ENCODE data around the gene SPAG16. TPM values are rescaled to one million over a fixed set of nuclear protein-coding genes. Genes with fewer than 3 reads are reported as not detected.

The SPAG16 gene
- total RNA-seq, 1 experiment from 2014 or later: 17.3 TPM

DNA sequence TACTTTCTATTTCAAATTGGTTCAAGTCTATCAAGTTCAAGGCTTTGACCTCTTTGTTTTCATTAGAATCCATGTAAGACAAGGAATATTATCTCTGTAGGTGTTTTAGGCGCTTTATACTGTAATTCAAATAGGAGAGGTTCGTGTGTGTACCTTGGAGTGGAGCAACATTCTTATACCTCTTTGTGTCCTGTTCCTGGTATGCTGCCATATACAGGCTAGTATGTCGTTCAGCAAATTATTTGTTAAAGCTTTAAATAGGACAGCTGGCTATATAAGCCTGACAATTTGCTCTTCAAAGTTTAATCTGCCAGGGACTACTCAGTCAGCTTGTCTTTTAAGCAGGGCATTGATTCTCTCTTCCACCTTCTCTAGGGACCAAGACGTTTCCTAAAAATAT lies 31.1 kb upstream of the SPAG16 start:
- Histone ChIP-seq H3K4me2 (ENCODE audit: insufficient read depth, insufficient read length, low read length) (no peak overlapping the region), H3K9me3 (ENCODE audit: control insufficient read depth, low read depth, low read length) (no peaks in the 10 kb centered on the region), H2BK20ac (ENCODE audit: low read depth, low read length, poor library complexity, severe bottlenecking) (no peak overlapping the region), H3K79me2 (ENCODE audit: insufficient read depth, low read length) (no peaks in the 10 kb centered on the region), H2AK5ac (ENCODE audit: insufficient read length, low read length) (no peak overlapping the region), H3K79me1 (ENCODE audit: insufficient read depth, low read depth, low read length, poor library complexity, severe bottlenecking) (no peaks in the 10 kb centered on the region), H2BK5ac (ENCODE audit: insufficient read length, low read length) (no peak overlapping the region), H2BK15ac (ENCODE audit: low read depth, low read length) (no peak overlapping the region), H2AFZ (ENCODE audit: low read length) (no peak overlapping the region), H3K23ac (ENCODE audit: insufficient read length, low read depth, low read length) (no peak overlapping the region), H2BK12ac (ENCODE audit: insufficient read length, low read depth, low read length) (no peak overlapping the region), H4K91ac (ENCODE audit: insufficient read length, low read depth, low read length) (no peak overlapping the region), H3K14ac (ENCODE audit: insufficient read depth, low read length) (no peak overlapping the region), H4K20me1 (ENCODE audit: control insufficient read depth, insufficient read depth, insufficient read length) (no peaks in the 10 kb centered on the region), H4K8ac (replicated peaks; ENCODE audit: insufficient read length, low read depth, low read length) (no peak overlapping the region), H3K56ac (ENCODE audit: insufficient read length, low read depth, low read length) (no peak overlapping the region), H3K4ac (ENCODE audit: low read depth, low read length) (no peak overlapping the region), H2BK120ac (ENCODE audit: low read depth, low read length, poor library complexity, severe bottlenecking) (no peak overlapping the region), H3K18ac (ENCODE audit: insufficient read length, low read depth, low read length) (no peak overlapping the region), H4K5ac (ENCODE audit: insufficient read length, low read depth, low read length) (no peak overlapping the region), H3K27me3 (ENCODE audit: insufficient read depth, low read length) (no peaks in the 10 kb centered on the region), H3K9ac (ENCODE audit: extremely low read depth, insufficient read length, low read length) (no peak overlapping the region), H3K4me1 (ENCODE audit: insufficient read depth, low read length) (no peaks in the 10 kb centered on the region), H3T11ph (ENCODE audit: low read length) (no peak overlapping the region), H3K27ac (ENCODE audit: insufficient read length, low read depth, low read length) (no peak overlapping the region), H3K23me2 (ENCODE audit: insufficient read length, low read depth, low read length, poor library complexity, severe bottlenecking) (no peaks in the 10 kb centered on the region)
- no peaks in the 10 kb centered on the region for H3K27me3 Mint-ChIP-seq (ENCODE audit: low read depth)
- no peaks in the 10 kb centered on the region; a peak in 1 of 5 replicates for H3K9me3 Mint-ChIP-seq
- TF ChIP-seq CTCF (conservative IDR thresholded peaks at IDR 0.05): no peak
- H3K27ac Mint-ChIP-seq: no peak overlapping the region
- peaks cover 10 to 11% of the 10 kb centered on the region in 2 experiments for H3K4me1 Mint-ChIP-seq
- H3K4me3 Mint-ChIP-seq: no peak overlapping the region
- H3K36me3 Mint-ChIP-seq (ENCODE audit: insufficient read depth in 1 of 3, low read depth in 3 of 3): no peaks in the 10 kb centered on the region
- DNase-seq: no peak
- no CpG with 5 or more reads among the region's 4 CpGs for WGBS (ENCODE audit: extremely low coverage, insufficient read length, low lambda C conversion rate)

All from H9 (cell line).